NCI-H345 treated with DMSO at 0.1 percent for 48 hours (cell line): ENCODE data around the gene PSME3IP1.

Source experiments
- DNase-seq: peaks from one replicate; lab custom pipeline; 2025; ENCODE audit not compliant: unreplicated experiment; lab: John Stamatoyannopoulos, UW

PSME3IP1 gene

DNA sequence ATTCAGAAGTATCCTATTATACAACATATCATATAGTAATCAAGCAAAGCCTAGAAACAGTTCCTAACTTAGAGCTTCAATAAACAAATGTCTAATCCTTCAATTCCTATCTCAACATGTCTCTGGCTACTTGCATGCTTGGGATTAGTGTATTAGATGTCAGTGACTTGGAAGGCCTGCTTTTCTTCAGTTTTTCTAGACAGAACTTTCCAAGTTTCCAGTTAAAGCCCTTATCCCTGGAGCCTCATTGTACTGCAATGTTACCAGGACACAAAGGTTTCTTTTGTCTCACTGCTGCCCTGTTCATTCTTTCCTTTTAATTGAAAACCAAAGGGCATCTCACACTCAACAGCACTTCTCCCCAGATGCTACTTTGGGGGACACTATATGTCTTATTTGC, 16.5 kb downstream of the PSME3IP1 start:
- no peak for DNase-seq

DNA sequence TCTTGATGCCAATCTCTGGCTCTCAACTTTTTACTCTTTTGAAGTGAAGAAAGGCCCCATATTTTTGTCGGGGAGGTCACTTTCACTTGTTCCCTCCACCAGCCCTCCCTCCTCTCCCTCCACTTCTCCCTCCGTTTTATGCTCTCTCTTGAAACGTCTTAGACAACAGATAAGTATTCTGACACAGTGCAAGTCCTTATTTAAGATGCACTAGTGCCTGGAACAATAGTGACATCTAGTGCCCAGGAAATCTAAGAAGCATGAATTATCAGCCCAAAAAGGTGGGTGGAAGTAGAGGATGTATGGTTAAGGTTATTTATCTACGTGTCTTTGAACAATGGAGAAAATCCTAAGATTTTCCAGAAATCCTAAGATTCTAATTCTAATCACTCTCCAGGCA, 17.9 kb downstream of the PSME3IP1 start:
- no peak for DNase-seq

DNA sequence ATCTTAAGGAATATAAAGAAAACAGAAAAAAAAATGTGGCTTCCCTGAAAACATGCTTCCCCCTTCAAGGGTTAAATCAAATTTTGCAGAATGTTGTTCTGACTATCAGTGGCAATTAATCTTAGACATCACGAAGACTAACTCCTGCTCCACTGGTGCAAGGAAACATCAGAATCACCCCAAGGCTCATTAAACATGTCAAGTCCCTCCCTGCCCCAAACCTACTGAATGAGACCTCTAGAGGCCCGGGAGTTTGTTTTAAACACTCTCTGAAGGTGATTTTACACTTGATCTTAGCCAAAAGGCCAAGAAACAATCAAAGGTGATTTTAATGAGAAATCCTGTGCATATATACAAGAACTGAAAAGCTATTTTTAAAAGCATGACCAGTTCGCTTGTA, 18.3 kb downstream of the PSME3IP1 start:
- DNase-seq = no peak

- DNase-seq = no peak
Measured at GRCh38 chr16:57166951-57167350, 18.9 kb downstream of the PSME3IP1 start.

- DNase-seq = no peak
Measured at GRCh38 chr16:57166451-57166850, 19.4 kb downstream of the PSME3IP1 start.

GRCh38 chr16:57165938-57166337, 19.9 kb downstream of the PSME3IP1 start:
- DNase-seq = no peak

- no peak for DNase-seq
Measured at GRCh38 chr16:57165483-57165882, 20.4 kb downstream of the PSME3IP1 start.

GRCh38 chr16:57163842-57164241, 22.0 kb downstream of the PSME3IP1 start:
- no peak for DNase-seq

DNA sequence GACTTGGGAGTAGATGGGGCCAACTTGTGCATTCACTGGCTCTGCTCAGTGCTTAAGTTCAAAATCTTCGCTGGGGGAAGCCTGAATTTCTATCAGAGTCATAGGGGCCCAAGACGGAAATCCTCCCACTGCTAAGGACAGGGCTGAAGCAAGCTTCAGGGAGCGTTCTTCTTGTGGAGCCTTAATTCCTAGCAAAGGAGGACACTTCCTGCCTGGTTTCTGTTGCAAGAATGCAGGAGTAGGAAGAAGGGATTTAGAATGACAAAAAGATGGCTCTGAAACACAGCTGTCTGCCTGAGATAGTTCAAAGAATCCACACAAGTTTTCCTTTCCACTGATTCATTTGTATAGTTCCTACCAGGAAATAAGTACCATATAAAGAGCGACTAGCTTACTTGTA, 26.4 kb downstream of the PSME3IP1 start:
- DNase-seq = no peak

GRCh38 chr16:57157533-57157932, 28.3 kb downstream of the PSME3IP1 start:
- DNase-seq = no peak

DNA sequence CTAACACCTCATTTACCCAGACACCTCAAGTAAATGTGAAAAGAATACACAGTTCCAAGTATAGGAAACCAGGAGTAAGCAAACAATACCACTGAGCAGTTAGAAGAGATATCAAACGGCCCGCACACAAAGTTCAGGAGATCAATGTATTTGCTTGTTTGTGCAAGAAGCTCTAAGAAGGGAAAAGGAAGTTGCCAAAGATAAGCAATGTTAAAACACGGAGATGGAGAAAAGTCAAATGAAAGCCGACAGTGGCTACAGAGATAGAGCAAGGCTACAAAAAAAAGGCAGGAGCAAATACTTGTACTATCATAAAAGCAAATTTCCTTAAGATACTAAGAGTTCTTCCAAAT, 29.5 kb downstream of the PSME3IP1 start:
- DNase-seq = no peak

DNA sequence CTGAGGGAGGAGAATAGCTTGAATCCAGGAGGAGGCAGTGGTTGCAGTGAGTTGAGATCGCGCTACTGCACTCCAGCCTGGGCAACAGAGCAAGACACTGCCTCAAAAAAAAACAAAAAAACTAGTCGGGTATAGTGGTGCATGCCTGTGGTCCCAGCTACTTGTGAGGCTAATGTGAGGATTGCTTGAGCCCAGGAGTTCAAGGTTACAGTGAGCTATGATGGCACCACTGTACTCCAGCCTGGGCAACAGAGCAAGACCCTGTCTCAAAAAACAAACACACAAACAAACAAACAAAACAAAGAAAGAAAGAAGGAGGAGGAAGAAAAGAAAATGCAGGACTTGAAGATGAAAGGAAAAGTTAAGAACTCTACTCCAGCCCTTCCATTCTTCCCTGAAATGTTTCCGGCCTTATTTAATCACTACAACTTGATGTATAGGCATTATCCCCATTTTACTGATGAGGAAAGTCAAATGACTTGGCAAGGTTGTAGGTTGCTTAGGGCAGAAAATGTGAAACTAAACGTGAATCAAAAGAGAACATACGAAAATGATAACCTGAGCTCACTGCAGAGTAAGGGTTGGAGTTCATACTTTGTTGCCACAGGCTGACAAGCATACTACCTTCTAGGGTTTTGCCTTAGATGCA, 30.0 kb downstream of the PSME3IP1 start:
- DNase-seq = no peak

DNA sequence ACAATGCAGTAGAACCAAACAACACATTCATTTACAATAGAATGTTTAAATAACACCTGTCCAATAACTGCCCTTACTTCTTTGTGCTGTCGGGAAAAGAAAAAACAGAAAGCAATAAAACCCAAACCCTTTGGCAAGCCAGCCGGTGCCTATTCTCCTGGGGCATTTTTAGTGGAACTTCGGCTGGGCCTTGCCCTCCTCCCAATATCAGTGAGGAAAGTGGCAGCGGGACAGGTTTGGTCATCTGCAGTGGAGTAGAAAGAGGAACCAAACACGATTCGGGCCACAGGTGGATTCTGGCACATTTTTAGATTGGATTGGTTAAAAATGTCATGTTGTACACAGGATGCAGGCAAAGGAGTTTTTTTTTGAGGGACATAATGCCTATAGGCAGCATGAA, 32.0 kb downstream of the PSME3IP1 start:
- DNase-seq = no peak

- no peak for DNase-seq
Measured at GRCh38 chr16:57152096-57153093, 33.4 kb downstream of the PSME3IP1 start.

- DNase-seq = no peak
Measured at GRCh38 chr16:57151369-57151768, 34.5 kb downstream of the PSME3IP1 start.

GRCh38 chr16:57150682-57151330, 35.0 kb downstream of the PSME3IP1 start:
- DNase-seq = no peak

DNA sequence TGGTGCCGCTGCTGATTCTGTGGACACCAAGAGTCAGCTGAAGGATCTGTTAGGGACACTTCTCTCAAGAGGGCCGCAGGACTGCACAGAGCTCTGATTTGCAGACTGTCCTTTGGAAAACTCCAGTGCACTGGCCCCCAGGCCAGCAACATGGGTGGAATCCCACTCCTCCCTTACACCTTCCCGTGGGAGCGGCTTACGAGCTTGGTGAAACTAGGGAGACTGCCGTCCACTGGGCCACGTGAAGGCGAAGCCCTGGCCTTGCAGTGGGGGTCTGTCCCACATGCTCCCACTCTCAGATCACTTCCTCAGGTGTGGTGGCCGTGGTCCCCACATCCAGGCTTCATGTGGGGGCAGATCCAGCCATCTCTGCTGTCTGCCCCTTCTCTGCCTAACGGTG, 36.4 kb downstream of the PSME3IP1 start:
- DNase-seq = no peak

DNA sequence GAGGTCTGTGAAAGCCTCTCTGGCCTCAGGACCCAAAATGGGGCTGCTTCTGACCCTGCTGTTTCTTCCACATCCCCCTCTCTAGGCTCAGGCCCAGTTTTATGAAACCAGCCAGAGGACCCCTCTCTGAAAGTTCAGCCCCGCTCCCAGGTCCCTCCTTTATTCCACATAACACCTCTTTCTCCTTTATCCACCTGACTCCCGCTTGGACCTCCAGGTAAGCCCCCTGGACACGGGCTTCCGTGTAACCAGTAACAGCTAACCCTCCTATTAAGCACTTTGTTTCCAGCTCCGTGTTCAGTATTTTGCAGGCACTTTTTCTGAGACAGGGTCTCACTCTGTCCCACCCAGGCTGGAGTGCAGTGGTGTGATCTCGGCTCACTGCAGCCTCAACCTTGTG, 37.4 kb downstream of the PSME3IP1 start:
- DNase-seq = no peak

DNA sequence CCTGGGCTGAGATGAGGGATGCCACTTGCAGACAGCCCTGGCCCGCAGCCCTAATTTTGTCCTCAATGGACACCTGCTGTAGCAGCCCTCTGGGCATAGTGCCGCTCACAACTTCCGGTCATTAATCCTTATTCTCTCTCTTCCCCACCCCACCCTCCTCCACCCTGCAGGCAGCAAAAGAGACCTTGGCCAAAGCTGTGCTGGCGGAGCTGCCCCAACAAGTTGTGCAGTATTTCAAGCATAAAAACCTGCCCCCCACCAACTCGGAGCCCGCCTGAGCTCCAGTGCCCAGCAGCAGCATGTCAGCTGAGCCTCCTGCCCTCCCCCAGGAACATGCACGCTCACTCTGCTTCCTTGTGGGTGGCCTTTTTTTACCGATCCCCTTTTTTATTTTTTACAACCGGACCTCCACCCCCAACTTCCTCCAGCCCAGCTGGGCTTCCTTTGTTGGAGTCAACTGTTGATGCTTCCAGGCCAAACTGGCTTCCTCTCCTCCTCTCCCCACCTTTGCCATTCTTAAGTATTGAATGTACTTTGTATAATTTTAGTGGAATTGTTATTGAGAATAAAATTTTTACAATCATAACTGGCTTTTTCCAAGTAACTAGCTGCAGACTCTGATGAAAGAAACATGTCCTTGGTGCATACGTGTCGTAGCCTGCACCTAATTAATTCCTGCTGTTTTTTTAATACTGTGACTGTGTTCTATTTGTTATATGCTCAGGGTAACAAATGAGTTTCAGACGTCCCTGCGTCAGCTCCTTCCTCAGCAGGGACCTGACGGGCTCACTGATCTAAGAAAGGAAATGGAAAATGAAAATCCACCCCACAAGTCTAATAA, 38.2 kb downstream of the PSME3IP1 start:
- no peak for DNase-seq

DNA sequence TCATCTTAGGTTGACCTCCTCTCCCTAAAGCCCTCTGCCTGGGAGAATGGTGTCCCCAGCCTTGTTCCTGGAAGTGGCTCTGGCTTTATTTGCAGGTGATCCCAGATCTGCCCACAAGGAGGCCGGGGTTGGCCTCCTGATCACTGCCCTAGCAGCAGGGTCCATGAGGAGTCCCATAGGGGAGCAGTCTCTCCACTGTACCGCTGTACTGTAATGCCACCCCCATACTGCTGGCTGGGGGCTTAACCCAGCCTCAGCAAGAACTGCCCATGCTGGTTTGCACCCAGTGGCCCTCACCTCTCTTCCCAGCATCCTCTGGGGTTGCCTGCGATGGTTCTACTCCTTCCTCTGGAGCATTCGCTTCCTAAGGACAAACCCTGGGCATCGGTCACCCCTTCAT, 39.1 kb downstream of the PSME3IP1 start:
- no peak for DNase-seq

- no peak for DNase-seq
Measured at GRCh38 chr16:57146040-57146647, 39.7 kb downstream of the PSME3IP1 start.
